NCI-H128 (cell line): ENCODE results near the gene SRGAP2B.
"Not testable (repeated sequence)": the region's sequence is repeated elsewhere in the genome, so short reads cannot be mapped to it uniquely, and the experiment has no call there.

ENCODE experiments used
- DNase-seq: peaks from one replicate; lab custom pipeline; 2025; ENCODE audit not compliant: unreplicated experiment; lab: John Stamatoyannopoulos, UW

Gene SRGAP2B

DNA sequence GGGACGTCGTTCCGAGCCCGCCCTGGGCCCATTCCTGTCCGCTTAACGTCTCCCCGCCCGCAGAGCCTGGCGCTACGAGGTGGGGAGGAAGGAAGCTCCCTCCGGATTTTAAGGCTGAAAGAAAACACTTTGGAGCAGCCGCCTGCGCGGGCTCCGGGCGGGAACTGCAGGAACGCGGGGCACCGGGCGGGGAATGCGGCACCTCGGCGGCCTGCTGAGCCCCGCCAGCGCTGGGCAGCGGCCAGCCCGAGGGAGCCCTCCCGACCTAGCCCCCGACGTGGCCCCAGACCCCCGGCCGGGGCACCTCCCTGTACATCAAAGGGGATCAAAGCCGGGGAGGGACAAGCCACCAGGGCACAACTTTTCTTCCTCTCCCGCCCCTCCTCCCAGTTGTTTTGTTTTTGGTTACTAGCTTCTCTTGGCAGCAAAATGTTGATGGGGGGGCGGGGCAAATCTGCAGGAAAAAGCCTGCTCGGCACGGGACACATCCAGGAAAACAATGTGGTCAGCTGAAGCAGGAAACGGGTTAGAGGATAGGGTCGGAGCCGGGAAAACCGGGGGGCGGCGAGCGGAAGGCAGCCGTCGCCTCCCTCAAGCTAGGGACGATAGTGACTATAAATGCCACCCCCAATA is 1.5 kb downstream of the SRGAP2B start:
- DNase-seq = not testable (repeated sequence)

DNA sequence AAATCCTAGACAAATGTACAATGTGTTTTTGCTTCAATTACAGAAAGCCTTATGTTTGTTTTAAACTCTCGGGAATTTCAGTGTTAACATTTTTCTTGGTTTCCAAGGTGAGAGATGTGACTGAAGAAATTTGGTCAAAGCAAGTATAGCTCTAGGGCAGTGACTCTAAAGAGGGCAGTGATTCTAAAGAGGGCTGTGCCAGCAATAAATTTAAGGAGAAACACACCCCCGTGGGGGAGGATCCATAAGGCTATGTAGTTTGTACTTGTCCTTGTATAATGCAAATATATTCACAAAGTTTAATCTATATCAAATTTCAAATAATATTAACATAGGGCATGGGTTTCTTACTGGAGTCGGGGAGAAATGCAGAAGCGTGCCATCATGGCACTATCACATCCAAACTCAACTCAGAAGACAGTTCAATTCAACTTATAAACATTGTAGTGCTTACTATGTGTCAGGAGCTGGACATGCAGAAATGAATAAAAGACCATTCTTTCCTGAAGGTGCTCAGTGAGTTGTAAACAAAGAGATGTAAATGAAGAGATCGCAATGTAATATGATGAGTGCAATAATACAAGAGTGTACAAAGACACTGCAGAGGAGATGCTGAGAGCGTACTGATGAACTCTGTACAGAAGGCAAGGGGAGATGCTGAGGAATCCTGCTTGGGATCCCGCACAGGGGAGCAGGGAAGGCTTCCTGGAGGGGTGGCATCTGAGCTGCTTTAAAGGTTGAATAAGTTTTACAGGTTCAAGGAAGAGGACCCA is 12.5 kb downstream of the SRGAP2B start:
- DNase-seq = not testable (repeated sequence)

DNA sequence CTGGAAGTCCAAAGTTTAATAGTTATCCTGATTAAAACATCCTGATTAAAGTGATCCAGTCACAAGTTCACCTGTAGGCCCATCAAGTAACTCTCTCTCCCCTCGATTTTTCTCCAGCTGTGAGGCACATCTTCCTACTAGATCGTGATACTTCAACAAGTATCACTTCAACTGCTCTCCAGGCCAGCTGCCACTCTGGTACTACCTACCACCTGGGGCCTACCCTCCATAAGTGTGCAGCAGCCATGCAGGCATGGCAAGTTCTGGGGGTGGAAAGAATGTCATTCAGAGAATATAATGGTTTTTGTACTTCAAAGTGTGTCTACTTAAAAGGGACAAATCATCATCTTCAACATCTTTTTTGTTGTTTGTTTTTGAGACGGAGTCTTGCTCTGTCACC is 14.9 kb downstream of the SRGAP2B start:
- DNase-seq = not testable (repeated sequence)

DNA sequence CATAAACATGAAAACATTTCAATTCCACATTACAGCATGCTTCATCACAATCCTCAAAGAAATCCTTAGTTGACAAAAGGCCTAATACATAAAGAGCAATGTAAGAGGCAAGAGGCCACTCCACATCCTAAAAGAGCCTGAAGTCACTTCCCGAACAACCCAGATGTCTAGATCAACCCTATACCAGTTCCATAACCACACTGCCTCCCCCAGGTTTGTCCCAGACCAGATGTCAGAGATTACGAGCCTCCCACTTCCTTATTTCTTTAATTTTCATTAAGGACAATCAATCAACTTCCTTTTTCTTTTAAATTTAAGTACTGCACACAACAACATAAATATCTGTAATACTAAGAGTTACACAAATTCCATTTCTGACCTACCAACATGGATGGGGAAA is 15.4 kb downstream of the SRGAP2B start:
- DNase-seq = not testable (repeated sequence)

DNA sequence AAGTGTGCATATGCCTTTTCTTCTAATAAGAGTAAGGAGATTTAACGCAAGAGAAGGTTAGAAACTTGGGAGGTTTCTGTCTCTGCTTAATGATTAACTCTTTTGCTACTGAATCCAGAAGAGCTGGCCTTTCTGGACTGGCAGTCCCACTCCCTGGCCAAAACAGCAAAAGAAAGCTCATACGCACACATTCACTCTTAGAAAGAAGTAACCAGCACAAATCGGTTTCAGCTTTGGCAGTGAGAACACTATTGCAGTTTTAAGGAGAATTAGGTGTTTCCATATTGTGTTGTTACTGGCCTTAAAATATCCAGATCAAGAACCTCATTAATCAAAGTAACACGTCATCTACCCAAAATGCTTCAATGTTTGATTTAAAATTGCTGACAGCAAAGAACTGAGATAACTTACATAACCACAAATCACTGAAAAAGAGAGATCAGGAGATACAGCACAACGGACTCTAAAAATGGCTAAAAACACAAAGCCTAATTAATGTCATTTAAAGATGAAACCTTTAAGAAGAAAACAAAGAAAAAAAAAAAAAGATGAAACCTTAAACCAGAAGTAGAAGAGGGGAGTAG is 16.2 kb downstream of the SRGAP2B start:
- DNase-seq = not testable (repeated sequence)

DNA sequence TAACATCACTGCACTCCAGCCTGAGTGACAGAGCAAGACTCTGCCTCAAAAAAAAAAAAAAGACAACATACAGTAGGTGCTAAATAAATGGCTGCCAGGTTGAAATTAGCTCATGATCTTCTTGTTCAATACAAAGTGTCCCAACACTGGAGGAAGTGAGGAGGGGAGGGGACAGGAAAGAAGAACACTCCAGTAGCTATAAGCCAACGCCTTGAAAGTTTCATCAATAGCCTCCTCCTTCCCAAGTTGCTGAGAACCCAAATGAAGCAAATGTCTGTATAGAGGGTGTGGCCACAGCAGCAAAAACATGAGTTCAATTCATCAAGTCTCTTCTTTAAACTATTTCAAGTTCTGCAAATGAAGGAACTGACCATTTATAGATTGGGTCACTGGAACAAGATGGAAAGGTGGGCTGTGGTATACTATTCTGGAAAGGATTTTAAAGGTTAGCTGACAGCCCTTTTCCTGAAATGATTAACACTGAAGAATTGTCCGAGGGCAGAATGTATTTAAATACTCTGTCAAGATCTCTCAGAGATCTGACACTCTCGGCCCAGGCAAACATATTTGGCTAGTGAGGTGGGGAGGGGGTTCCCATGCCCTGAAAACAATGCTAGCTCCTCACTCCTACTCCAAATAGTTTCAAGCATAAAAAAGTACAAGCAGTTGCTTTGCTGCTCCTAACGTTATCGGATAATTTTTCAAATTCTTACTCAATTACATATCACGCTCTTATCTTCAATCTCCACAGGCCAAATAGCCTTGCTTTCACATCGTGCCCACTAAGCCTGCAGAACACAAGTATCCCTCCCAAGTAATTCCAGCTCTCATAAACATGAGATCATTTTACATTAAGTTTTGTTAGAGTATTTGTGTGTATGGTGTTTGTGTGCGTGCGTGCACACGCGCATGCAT is 17.0 kb downstream of the SRGAP2B start:
- not testable (repeated sequence) for DNase-seq

DNA sequence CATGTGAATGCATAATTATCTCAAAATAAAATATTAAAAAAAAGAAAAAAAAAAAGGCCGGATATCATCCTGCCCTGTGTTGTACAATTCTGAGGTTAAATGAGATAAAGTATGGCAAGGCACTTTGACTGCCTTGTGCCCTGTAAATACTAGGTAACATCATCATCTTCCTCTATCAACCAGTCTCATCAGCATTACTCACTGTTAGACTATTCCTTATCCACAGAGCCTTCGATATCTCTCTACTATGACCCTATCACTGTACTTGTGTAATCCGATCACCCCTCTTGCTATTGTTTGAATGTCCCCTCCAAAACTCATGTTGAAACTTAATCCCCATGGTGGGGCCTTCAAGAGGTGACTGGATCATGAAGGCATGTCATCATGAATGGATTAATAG is 18.3 kb downstream of the SRGAP2B start:
- not testable (repeated sequence) for DNase-seq

DNA sequence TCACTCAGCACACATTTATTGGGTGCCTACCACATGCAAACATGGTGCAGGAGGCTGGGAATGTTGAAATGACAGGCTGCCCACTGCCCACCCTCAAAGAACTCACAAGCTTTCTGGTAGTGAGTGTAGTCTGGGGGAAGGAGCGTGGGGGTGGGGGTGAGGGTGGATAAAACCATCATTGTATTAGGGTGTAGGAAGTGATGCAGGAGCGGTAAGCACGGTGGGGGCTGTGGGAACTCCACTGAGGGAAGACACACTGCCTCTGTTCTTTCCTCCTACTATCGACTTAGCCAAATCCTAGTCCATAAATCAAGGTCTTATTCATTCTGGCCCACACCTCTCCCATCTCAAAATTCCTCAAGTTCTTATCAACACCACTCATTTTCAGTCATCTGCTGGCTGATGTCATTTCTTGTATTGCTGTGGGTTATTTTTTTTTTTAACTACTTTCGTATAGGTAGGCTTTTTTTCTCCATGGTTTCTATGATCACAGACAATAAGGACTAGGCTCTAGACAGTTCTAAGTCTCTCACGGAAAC is 21.0 kb downstream of the SRGAP2B start:
- DNase-seq = not testable (repeated sequence)

DNA sequence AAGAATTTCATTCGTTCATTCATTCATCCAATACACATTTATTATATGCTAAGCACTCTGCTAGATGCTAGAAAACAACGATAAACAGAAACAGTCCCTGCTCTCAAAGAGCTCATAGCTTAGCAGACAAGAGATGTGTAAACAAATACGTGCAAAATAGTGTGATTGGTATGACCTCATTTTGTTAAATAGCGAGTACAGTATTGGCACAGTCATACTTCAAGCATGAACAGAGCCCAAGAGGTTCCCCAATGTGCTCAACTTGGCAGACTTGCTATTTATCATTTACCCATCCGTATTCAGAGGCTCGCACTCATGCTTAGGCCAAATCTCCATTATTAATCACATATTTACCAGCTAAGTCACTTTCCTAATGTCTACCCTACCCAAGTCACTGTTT is 23.6 kb downstream of the SRGAP2B start:
- DNase-seq = not testable (repeated sequence)

DNA sequence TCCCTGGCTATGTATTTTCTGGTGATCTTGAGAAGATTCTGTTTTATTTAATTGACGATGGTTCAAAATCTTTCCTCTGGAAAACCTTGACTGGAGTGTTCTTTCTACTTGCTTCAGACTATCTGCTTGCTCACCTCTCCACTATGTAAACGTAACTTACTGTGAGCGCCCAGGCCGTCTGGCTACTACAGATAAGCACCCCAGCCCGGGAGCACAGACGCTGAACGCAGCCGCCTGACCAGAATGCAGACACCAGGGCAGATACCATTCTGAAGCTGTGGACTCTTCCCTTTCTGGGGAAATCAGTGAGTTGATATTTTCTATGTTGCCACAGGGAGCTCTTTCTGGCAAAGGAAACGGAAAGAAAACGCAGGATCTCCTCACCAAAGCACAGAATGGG is 28.6 kb downstream of the SRGAP2B start:
- DNase-seq = not testable (repeated sequence)

DNA sequence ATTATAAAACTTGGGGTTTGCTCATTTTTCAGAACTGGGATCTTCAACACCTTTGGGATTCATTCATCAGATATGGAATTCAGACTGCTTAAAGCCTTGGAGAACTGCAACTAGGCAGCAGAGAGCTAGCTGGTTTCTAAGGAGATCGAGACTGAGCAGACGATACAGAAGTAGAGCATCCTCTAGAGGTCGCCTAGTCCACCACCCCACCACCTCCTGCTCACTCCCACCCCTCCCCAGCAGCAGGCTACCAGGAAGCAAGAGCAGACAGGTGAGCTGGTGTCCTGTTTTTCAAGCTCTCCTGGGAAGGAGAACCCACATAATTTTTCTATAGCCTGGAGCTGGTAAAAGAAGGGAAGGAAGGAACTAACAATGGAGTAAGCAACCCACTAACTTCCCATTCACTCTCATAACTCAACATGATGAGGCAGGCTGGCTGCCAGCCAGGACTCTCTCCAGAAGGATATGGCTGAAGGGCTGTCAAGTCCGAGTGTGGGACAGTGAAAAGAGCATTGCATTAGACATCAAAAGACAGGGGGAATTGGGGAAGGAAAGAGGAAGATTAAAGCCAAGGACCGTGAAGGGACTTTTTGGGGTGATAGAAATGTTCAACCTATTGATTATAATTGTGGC is 29.8 kb downstream of the SRGAP2B start:
- not testable (repeated sequence) for DNase-seq

DNA sequence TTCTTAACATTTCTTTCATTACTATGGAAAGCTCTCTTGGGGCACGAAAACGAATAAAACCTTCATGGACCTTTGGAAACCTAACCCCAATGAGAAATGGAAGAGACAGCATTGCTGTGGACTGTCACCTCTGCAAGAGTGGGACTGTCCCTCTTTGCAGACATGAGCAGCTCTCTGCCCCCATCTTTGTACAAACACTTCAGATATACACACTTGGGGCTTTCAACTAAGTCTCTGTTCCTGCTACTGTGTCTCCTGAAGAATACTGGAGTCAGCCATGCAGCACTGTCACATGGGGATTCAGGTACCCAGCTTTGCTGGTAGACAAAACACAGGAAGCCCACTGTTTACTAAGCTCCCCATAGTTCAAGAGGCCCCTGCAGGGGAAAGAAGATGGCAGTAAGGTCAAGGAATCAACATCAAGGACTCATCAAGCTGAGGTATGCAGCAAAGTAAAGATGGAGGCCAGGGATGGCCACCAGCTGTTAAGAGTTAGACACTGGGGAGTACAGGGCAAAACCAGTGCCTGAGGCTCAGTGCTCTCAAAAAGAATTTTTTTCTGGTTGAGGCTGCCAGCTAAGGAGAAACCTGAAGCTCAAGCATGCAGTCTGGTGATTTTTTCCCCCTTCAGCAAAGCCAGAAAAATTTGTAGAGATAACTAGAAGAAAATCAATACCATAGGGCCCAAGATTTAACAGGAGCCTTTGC is 31.0 kb downstream of the SRGAP2B start:
- not testable (repeated sequence) for DNase-seq

DNA sequence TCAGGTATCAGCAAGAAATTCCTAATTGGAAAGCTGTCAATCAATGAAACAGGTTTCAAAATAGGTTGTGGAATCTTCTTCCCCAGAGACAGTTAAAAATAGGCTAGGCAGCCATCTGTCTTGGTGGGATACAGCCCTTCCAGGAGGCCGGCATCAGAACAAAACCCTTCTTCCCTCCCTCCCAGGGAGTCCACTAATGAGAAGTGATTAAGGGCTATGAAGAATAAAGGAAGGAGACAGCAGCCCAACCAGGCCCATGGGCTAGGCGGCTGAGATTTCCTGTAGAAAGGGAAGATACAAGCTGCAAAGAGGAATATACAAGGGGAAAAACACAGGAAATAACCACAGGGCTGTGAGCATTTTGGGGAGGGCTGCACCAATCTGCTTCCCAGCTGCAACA is 31.8 kb downstream of the SRGAP2B start:
- DNase-seq = not testable (repeated sequence)

DNA sequence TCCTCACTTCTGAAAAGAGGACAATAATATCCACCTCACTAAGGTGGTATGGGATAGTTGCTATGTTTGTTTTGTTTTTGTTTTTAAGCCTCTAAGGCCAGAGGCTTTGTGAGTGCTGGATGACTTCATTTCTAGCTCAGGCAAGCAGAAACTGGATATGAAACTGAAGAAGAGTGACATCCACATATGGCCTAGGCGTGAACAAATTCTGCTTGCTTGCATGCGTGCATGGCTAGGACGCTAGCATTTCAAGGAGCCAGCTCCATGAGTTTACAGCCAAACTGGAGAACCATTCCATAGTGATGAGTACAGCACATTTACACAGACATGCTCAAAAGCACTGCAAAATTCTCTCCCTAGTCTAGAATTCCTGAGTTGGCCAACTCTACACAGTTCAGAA is 36.9 kb downstream of the SRGAP2B start:
- not testable (repeated sequence) for DNase-seq

DNA sequence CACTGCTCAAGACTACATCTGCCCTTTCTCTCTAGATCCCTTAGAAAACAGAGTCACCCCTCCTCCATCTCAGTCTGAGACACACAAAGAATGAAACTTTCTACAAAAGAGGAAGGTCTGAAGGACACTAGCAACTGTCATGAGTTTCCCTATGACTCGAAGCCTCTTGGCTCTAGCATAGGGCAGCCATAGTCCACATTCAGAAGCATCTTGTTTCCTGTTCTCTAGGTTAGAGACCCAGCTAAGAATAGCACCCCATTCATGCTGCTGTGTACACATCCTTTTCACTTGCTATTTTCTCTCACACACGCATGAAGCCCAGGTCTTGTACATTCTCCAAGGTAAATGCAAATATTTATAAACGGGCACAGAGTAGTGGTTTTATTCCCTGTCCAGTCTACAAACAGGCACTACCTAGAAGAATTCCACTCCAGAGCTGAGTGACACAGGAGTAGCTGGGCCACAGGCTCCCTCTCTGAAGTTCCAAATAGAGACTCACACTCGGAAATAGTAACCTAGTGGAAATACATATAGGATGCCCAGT is 39.8 kb downstream of the SRGAP2B start:
- not testable (repeated sequence) for DNase-seq

DNA sequence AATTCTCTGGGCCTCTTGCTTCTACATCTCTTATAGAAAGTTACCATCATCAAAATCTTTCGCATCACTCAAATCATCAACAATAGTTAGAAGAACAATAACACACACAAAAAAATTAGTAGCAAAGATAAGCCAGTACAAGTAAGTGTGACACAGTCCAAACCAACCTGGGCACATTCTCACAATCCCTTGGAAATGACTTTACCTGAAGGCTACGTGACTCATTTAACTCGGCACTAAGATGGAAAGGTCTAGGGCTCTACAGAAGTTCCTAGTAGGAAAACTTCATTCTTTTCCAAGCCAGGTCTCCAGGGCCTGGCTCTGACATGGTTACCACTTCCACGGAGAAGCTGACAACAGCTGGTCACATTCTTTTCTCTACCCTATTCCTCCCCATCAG is 41.7 kb downstream of the SRGAP2B start:
- not testable (repeated sequence) for DNase-seq

DNA sequence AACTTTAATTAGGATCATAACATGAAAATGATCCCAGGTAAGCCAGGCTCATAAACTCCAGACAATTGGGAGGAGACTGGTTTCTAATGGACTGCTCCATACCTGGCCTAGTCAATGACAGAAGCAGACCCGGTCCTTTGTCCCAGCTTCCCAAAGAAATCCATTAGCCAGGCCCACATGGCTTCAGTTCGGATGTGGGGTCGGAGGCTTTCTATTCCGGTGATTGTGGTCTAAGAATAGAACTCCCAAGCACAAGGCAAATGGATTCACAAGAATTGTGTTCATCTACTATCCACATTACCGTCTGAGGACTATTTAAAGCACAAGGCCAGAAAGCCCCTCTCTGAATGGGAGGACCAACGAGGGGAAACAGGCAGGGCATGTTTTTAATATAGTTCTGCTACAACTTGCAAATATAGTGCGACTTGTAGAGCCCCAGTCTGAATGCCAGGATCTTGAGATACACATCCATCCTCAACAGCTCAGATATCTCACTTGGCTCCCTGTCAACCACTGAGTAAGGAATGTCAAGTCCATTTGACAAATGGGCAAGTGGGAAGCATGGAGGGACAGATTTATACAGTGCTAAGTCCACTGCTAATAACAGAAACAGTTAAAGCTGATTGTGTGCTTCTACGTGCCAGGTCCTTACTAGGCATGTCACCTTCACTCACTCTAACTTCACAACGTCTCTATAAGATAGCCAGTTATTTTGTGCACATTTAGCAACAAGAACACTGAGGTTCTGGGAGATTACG is 42.9 kb downstream of the SRGAP2B start:
- DNase-seq = not testable (repeated sequence)

DNA sequence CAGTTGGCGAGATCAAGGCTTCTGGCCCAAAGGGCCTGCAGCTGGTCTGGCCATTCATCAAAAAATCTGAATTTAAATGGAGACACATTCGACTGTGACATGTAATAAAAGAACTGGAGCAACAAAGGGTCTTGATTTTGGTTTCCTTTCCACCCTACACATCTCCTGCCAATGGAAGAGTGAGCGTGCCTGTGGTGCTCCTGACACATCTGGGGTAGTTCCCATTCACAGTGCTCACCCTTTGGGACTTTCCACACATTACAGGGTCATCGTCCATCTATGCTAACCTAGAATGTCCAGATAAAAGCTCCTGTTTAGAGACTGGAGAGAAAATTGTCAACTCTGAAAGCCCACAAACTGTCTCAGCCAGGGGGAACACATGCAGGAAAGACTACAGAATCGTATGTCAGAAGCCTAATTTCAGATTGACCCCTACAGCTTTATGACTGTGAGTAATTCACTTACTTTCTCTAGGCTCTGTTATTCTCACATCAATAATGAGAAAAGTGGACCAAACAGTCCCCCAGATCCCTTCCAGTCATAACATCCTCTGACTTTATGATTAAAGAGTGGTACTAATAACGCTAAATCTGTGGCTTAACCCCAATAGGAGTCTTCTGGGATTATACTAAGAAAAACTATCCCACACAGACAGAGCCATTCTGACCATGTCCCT is 46.8 kb downstream of the SRGAP2B start:
- not testable (repeated sequence) for DNase-seq
